BE2C (cell line): ENCODE data around the gene SLC25A38.

Experiments used
- DNase-seq: peaks from one replicate; pipeline ENCODE4 v3.0.0-alpha.2; 2020
- H3K27me3 ChIP-seq: fragments of 250-450 bp; sonication (Bioruptor Pico); 2 replicates; pipeline ENCODE4 v1.5.1; 2020; ENCODE audit warnings: mild to moderate bottlenecking
- H3K36me3 ChIP-seq: fragments of 250-450 bp; sonication (Bioruptor Pico); 2 replicates; pipeline ENCODE4 v1.5.1; 2020; ENCODE audit warnings: mild to moderate bottlenecking
- H3K4me1 ChIP-seq: fragments of 250-450 bp; sonication (Bioruptor Pico); 2 replicates; pipeline ENCODE4 v1.5.1; 2020
- H3K4me3 ChIP-seq: 2 replicates; pipeline ENCODE4 v1.5.1; 2011; ENCODE audit warnings: low read depth, low read length
- H3K9me3 ChIP-seq: fragments of 250-450 bp; sonication (Bioruptor Pico); 2 replicates; pipeline ENCODE4 v1.5.1; 2020
- CTCF ChIP-seq: IDR thresholded peaks from 2 replicates; pipeline ENCODE4 v1.5.1; 2012; ENCODE audit warnings: mild to moderate bottlenecking, low read depth, low read length

SLC25A38 gene

GRCh38 chr3:39427506-39427905 lies 44.3 kb downstream of the SLC25A38 start:
- no peak for DNase-seq
- no peak for TF ChIP-seq CTCF

GRCh38 chr3:39428745-39429201 lies 45.6 kb downstream of the SLC25A38 start:
- Histone ChIP-seq H3K4me1 (no peaks in the 10 kb centered on the region), H3K4me3 (no peak overlapping the region), H3K9me3 (no peaks in the 10 kb centered on the region), H3K36me3 (no peaks in the 10 kb centered on the region), H3K27me3 (no peaks in the 10 kb centered on the region)
- DNase-seq: peak; percentile 44
- TF ChIP-seq CTCF: no peak

More at GRCh38 chr3:39427506-39427905, 44.3 kb downstream of the SLC25A38 start:
- no peaks in the 10 kb centered on the region for H3K4me1 ChIP-seq
- no peak overlapping the region for H3K4me3 ChIP-seq
- no peaks in the 10 kb centered on the region for H3K9me3 ChIP-seq
- H3K36me3 ChIP-seq: no peaks in the 10 kb centered on the region
- no peaks in the 10 kb centered on the region for H3K27me3 ChIP-seq

- TF ChIP-seq CTCF: no peak
- Histone ChIP-seq H3K27me3 (no peaks in the 10 kb centered on the region), H3K9me3 (no peaks in the 10 kb centered on the region), H3K36me3 (no peaks in the 10 kb centered on the region), H3K4me1 (peaks cover 2% of the 10 kb centered on the region; the same call in 1 of the 2 replicates), H3K4me3 (no peak overlapping the region)
- DNase-seq: no peak
Measured at GRCh38 chr3:39429466-39429865, 46.3 kb downstream of the SLC25A38 start.

- Histone ChIP-seq H3K9me3 (no peaks in the 10 kb centered on the region), H3K4me3 (no peak overlapping the region), H3K36me3 (no peaks in the 10 kb centered on the region), H3K4me1 (peaks cover 7% of the 10 kb centered on the region), H3K27me3 (no peaks in the 10 kb centered on the region)
- TF ChIP-seq CTCF: no peak
- DNase-seq: no peak
Measured at GRCh38 chr3:39432342-39432741, 49.2 kb downstream of the SLC25A38 start.

- Histone ChIP-seq H3K36me3 (no peaks in the 10 kb centered on the region), H3K4me3 (no peak overlapping the region), H3K9me3 (no peaks in the 10 kb centered on the region), H3K4me1 (peaks cover 7% of the 10 kb centered on the region), H3K27me3 (no peaks in the 10 kb centered on the region)
- no peak for DNase-seq
- no peak for TF ChIP-seq CTCF
Measured at GRCh38 chr3:39433642-39434041, 50.5 kb downstream of the SLC25A38 start.

- Histone ChIP-seq H3K36me3 (no peaks in the 10 kb centered on the region), H3K4me3 (no peak overlapping the region), H3K9me3 (no peaks in the 10 kb centered on the region), H3K27me3 (no peaks in the 10 kb centered on the region), H3K4me1 (peaks cover 7% of the 10 kb centered on the region)
- no peak for DNase-seq
- TF ChIP-seq CTCF: no peak
Measured at GRCh38 chr3:39434574-39434973, 51.4 kb downstream of the SLC25A38 start.
